K562 (cell line): ENCODE results near the gene MAP2K7. TPM values are rescaled to one million over a fixed set of nuclear protein-coding genes. Genes with fewer than 3 reads are reported as not detected.

Experiments
- BMI1 ChIP-seq: fragments of 150-350 bp; IDR thresholded peaks from 2 replicates; pipeline ENCODE4 v1.6.1; 2014; ENCODE audit warnings: low read length
- CBFA2T3 ChIP-seq: fragments of 450-650 bp; IDR thresholded peaks from 2 replicates; pipeline ENCODE4 v1.6.1; 2017
- CBX2 ChIP-seq: fragments of 200-600 bp; sonication (generic); IDR thresholded peaks from one replicate; pipeline ENCODE4 v1.6.1; 2012; ENCODE audit warnings: mild to moderate bottlenecking, low read length, inconsistent platforms; ENCODE audit not compliant: insufficient read depth, poor library complexity, severe bottlenecking
- DPF2 ChIP-seq: fragments of 450-650 bp; IDR thresholded peaks from 2 replicates; pipeline ENCODE4 v1.6.1; 2016
- EHMT2 ChIP-seq: fragments of 450-650 bp; IDR thresholded peaks from 2 replicates; pipeline ENCODE4 v1.6.1; 2018; ENCODE audit warnings: antibody characterized with exemption
- ETS2 ChIP-seq: IDR thresholded peaks from 2 replicates; pipeline ENCODE4 v1.6.1; 2016; ENCODE audit warnings: borderline replicate concordance, missing genetic modification characterization, mild to moderate bottlenecking, moderate library complexity, missing compliant biosample characterization; ENCODE audit not compliant: poor library complexity, severe bottlenecking
- NR2C1 ChIP-seq, 2 experiments: fragments of 450-650 bp; IDR thresholded peaks; 2 replicates each; pipeline ENCODE4 v1.6.1; 2017; ENCODE audit warnings: mild to moderate bottlenecking in 2 of 2, antibody characterized with exemption in 1 of 2, inconsistent platforms in 1 of 2, missing compliant biosample characterization in 1 of 2, missing genetic modification characterization in 1 of 2
- NR2F6 ChIP-seq: fragments of 450-650 bp; formaldehyde crosslinking; IDR thresholded peaks from 2 replicates; pipeline ENCODE4 v1.4.0; 2020; ENCODE audit warnings: mild to moderate bottlenecking
- OTX1 ChIP-seq: fragments of 450-650 bp; formaldehyde crosslinking; IDR thresholded peaks from 2 replicates; pipeline ENCODE4 v1.4.0; 2022; ENCODE audit warnings: mild to moderate bottlenecking
- PREB ChIP-seq: sonication (generic); formaldehyde crosslinking; IDR thresholded peaks from 2 replicates; pipeline ENCODE4 v1.8.1; 2023; ENCODE audit warnings: mild to moderate bottlenecking, missing genetic modification reagents
- PRMT5 ChIP-seq: sonication (generic); formaldehyde crosslinking; IDR thresholded peaks from 2 replicates; pipeline ENCODE4 v1.5.0; 2020; ENCODE audit warnings: missing genetic modification reagents
- PTRF ChIP-seq: fragments of 450-650 bp; IDR thresholded peaks from 2 replicates; pipeline ENCODE4 v1.6.1; 2016; ENCODE audit warnings: mild to moderate bottlenecking, missing genetic modification characterization, missing compliant biosample characterization
- RNF2 ChIP-seq: sonication (generic); IDR thresholded peaks from 2 replicates; pipeline ENCODE4 v1.6.1; 2016
- RNF219 ChIP-seq: fragments of 250-450 bp; sonication (Bioruptor Pico); IDR thresholded peaks from 2 replicates; pipeline ENCODE4 v1.5.0; 2022; ENCODE audit warnings: mild to moderate bottlenecking
- SMAD1 ChIP-seq: fragments of 150-350 bp; IDR thresholded peaks from 2 replicates; pipeline ENCODE4 v1.6.1; 2014; ENCODE audit warnings: low read length, low read depth; ENCODE audit not compliant: partially characterized antibody
- SMARCA4 ChIP-seq: fragments of 450-650 bp; IDR thresholded peaks from 2 replicates; pipeline ENCODE4 v1.6.1; 2016
- SP2 ChIP-seq: IDR thresholded peaks from 2 replicates; pipeline ENCODE4 v1.6.1; 2011; ENCODE audit warnings: mild to moderate bottlenecking, low read depth, low read length, moderate library complexity; ENCODE audit not compliant: poor library complexity, severe bottlenecking; ENCODE audit errors: extremely low read depth
- SPI1 ChIP-seq: IDR thresholded peaks from 2 replicates; pipeline ENCODE4 v1.6.1; 2011; ENCODE audit warnings: low read depth, low read length, control low read depth, borderline replicate concordance
- U2AF2 ChIP-seq: fragments of 200-400 bp; formaldehyde crosslinking; optimal IDR thresholded peaks from 2 replicates; pipeline ENCODE3; 2017; ENCODE audit warnings: low read depth, mild to moderate bottlenecking, low read length
- ZBTB8A ChIP-seq: fragments of 450-650 bp; IDR thresholded peaks from 2 replicates; pipeline ENCODE4 v1.6.1; 2018; ENCODE audit warnings: mild to moderate bottlenecking, moderate library complexity; ENCODE audit not compliant: partially characterized antibody
- ZC3H8 ChIP-seq: fragments of 450-650 bp; IDR thresholded peaks from 2 replicates; pipeline ENCODE4 v1.6.1; 2017
- ZNF121 ChIP-seq: sonication (generic); formaldehyde crosslinking; conservative IDR thresholded peaks from 2 replicates; pipeline ENCODE4 v1.8.0; 2022; ENCODE audit warnings: missing genetic modification reagents
- ZNF146 ChIP-seq: IDR thresholded peaks from one replicate; pipeline ENCODE4 v1.6.1; 2018; ENCODE audit warnings: missing compliant biosample characterization; ENCODE audit not compliant: unreplicated experiment
- ZNF239 ChIP-seq: fragments of 250-450 bp; sonication (Bioruptor Pico); IDR thresholded peaks from 2 replicates; pipeline ENCODE4 v1.4.0; 2020; ENCODE audit warnings: mild to moderate bottlenecking
- ZNF408 ChIP-seq: fragments of 250-450 bp; sonication (Bioruptor Pico); IDR thresholded peaks from 2 replicates; pipeline ENCODE4 v1.4.0; 2020; ENCODE audit warnings: low read depth, mild to moderate bottlenecking, moderate library complexity
- ZNF561 ChIP-seq: fragments of 450-650 bp; formaldehyde crosslinking; conservative IDR thresholded peaks from 2 replicates; pipeline ENCODE4 v1.4.0; 2020; ENCODE audit warnings: mild to moderate bottlenecking, moderate library complexity
- ZNF57 ChIP-seq: fragments of 450-650 bp; formaldehyde crosslinking; IDR thresholded peaks from 2 replicates; pipeline ENCODE4 v1.4.0; 2020; ENCODE audit warnings: mild to moderate bottlenecking, moderate library complexity
- ZNF780A ChIP-seq: fragments of 250-450 bp; sonication (Bioruptor Pico); IDR thresholded peaks from 2 replicates; pipeline ENCODE4 v1.5.0; 2021; ENCODE audit warnings: mild to moderate bottlenecking
- ZNF79 ChIP-seq: fragments of 250-450 bp; sonication (Bioruptor Pico); IDR thresholded peaks from 2 replicates; pipeline ENCODE4 v1.4.0; 2020; ENCODE audit warnings: low read depth, mild to moderate bottlenecking, moderate library complexity
- ZZZ3 ChIP-seq: fragments of 450-650 bp; IDR thresholded peaks from 2 replicates; pipeline ENCODE4 v1.6.1; 2016; ENCODE audit warnings: antibody characterized with exemption, mild to moderate bottlenecking, moderate library complexity
- polyA plus RNA-seq, 8 experiments: library from polyadenylated mRNA; depleted of rRNA in 4 of 8; stranded (reverse) in 5 of 8; unstranded in 3 of 8; fragments of >200 nt; fragmentation: Nextera tagmentation in 2 of 8; fragmentation: Illumina TruSeq in 1 of 8; extraction: Ambion mirVana in 2 of 8; extraction: Trizol in 1 of 8; gene quantifications; 2 replicates each; pipeline versions ENCODE4 v1.2.1 to v1.2.3, GENCODE V29; 2011 to 2014; ENCODE audit warnings: inconsistent platforms in 1 of 8, missing spikeins in 1 of 8
- total RNA-seq, 7 experiments: library from RNA; depleted of rRNA in 6 of 7; stranded (reverse); fragments of >200 nt in 6 of 7; fragmentation: Illumina TruSeq in 2 of 7; extraction: Trizol in 2 of 7; gene quantifications; 2 replicates each; pipeline versions ENCODE4 v1.2.1 to v1.2.3, GENCODE V29; 2011 to 2021; ENCODE audit warnings: low replicate concordance in 1 of 7

MAP2K7 gene
- total and polyA plus RNA-seq, 9 of the 15 experiments (the other 6 are each of a cell fraction or from before 2014, with no cell fraction given): 0.51 to 45.8 (median 14.1) TPM

GRCh38 chr19:7920519-7921301, 17.0 kb downstream of the MAP2K7 start (continued):
- TF ChIP-seq NR2C1 (IDR thresholded peaks at IDR 0.05) (no peak), NR2C1 (tag; IDR thresholded peaks at IDR 0.05) (no peak), ZZZ3 (no peak), SP2 (no peak), ZNF561 (CRISPR knock-in tag) (no peak), EHMT2 (no peak), RNF219 (CRISPR knock-in tag) (no peak), NR2F6 (CRISPR knock-in tag) (no peak), ZNF408 (no peak), ZNF121 (no peak), SPI1 (no peak), SMAD1 (no peak), ZNF79 (CRISPR knock-in tag) (no peak), DPF2 (peak; percentile 70), SMARCA4 (0 out of 2 replicates have a peak, but pooled peaks have one; percentile 18), PRMT5 (CRISPR knock-in tag) (no peak), ZNF57 (CRISPR knock-in tag) (no peak), RNF2 (peak; percentile 14; the same call in 1 of the 2 replicates), ZNF146 (CRISPR knock-in tag) (no peak), ETS2 (tag) (no peak), U2AF2 (no peak), PTRF (tag) (no peak), CBFA2T3 (no peak), PREB (CRISPR knock-in tag) (no peak), ZNF239 (CRISPR knock-in tag) (no peak), OTX1 (CRISPR knock-in tag) (peak; percentile 91), ZC3H8 (no peak), ZNF780A (no peak), ZBTB8A (no peak), BMI1 (no peak), CBX2 (no peak)
